Sigmoid colon (tissue), 4 donors: ENCODE data around the gene NECTIN2.

Experiments
- CTCF ChIP-seq, 4 experiments: fragments of 450-650 bp in 3 of 4; fragments of 200-600 bp in 1 of 4; IDR thresholded peaks; one replicate each; pipeline ENCODE4 v1.5.1; 2016 to 2019; ENCODE audit warnings: antibody characterized with exemption in 4 of 4, mild to moderate bottlenecking in 3 of 4, moderate library complexity in 2 of 4
- EP300 ChIP-seq, 4 donors: sonication (generic); formaldehyde crosslinking; IDR thresholded peaks; one replicate each; pipeline ENCODE4 v1.6.1; 2017; ENCODE audit warnings: antibody characterized with exemption in 4 of 4

- TF ChIP-seq EP300 (IDR thresholded peaks at IDR 0.05) (no peak), CTCF (IDR thresholded peaks at IDR 0.05) (no peak)
Observed at GRCh38 chr19:44892932-44893331, 46.8 kb downstream of the NECTIN2 start.
